NK-92 treated with Interleukin-12 subunit alpha and Interleukin-12 subunit beta, amount 100 ng/mL, for 24 hours (cell line): ENCODE measurements around the gene SMAD5.
A peak's percentile ranks its signal among the peaks of the same experiment; 100 is the strongest.

ENCODE experiments used
- DNase-seq: peaks from one replicate; lab custom pipeline; 2025; lab: John Stamatoyannopoulos, UW

SMAD5 gene

DNA sequence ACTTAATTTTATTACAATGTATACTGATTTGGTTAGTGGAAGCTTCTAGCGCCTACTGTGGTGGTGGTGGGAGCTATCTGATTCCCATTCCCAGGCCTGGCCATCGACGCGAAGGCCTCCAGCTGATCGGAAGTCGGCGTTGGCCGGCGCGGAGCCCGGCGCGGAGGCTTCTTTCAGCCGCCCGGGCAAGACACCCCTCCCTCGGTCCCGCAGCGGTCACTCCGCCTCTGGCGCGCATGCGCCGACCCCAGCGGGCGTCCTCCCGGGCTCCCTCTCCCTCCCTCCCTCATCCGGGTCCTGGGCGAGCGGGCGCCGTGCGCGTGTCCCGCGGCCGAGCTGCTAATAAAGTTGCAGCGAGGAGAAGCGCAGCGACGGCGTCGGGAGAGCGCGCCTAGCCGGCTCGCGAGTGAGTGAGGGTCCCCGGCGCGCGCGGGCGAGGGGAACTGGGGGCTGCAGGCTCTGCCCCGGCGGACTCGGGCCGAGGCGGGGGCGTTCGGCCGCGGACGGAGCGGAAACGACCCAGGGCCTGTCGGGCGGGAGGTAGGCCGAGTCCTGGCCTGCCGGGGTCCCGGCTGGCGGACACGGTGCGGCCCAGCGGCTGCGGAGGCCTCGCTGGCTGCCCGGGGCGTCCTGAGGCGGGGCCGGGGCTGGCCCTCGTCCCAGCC lies at the start of gene SMAD5:
SMAD5 (plus strand) TSS at position 289 of the 665 bp plus-strand sequence. CDS start 20,916 bp downstream, outside the sequence.
- DNase-seq, result peak; percentile 86

GRCh38 chr5:136084698-136085097 lies 47.9 kb upstream of the SMAD5 start:
- no peak for DNase-seq

- DNase-seq, result no peak
These were observed 45.7 kb upstream of the SMAD5 start for GRCh38 chr5:136086783-136087566.

GRCh38 chr5:136087961-136088871 lies 44.4 kb upstream of the SMAD5 start:
- DNase-seq, result no peak

DNA sequence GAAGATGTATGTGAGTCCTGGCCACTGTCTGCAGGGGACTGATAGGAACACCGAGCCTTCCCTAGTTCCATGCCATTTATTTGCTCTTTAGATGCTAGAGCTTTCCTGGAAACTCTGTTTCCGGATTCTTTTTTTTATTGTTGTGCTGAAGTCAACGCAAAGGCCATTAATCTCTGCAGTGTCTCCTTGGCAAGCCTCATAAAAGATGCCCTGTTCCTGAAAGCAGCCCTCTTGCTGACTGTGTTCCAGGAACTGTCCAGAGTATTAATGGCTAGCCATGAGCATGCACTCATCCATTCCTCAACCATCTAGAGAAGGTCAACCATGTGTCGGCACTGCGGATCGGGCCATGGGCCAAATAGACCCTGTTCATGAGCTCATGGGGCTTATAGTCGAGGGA lies 42.9 kb upstream of the SMAD5 start:
- no peak for DNase-seq

GRCh38 chr5:136090319-136090718 lies 42.3 kb upstream of the SMAD5 start:
- DNase-seq, result no peak

GRCh38 chr5:136094189-136094912 lies 38.3 kb upstream of the SMAD5 start:
- no peak for DNase-seq

DNA sequence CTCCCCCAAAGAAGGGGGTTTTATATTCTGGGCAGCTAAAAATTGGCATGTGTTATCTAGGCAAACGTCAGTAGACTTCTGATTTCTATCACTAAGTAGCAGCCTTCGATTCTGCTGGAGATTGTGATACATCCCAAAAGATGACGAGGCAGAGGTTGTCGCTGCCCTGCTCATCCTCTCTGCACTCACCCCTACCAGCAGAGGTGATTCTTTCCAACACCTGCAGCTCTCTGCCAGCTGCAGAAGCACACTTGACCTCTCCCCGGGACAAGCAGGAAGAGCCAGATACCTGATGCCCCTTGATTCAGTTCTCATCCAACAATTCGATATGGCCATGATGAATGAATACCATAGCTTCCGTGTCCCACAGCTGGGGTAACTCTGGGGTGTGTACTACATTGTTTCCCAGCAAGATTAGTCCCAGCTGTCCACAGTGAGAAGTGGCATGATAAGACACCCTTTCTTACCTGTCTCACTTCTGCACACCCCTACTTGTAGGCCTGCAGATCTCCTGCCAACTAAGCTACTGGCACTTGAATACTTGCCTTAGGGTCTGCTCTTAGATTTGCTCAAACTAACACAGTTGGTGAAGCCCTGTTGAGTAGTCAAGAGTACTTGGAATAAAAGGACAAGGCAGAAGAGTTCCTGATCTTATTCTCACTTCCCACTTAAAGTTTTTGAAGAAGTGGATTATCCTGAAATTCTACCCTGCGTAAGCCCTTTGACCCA lies 37.6 kb upstream of the SMAD5 start:
- DNase-seq, result no peak

DNA sequence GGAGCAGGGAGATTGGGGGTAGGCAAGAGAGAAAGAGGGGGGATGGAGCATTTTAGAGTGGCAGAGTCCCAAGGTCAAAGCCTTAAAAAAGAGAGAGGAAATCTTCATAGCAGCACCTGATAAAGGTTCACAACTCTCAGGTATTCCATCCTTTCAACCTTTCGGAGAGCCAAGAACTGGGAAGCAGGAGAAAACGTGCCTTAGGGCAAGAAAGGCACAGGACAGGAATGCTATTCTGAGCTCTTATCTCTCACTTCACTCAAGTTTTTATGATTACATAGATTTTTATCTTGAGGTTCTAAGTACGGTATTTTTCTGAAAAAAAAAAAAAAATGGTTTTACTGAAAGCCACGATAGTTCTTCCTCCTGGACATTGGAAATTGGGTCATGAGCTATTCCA lies 34.5 kb upstream of the SMAD5 start:
- no peak for DNase-seq

GRCh38 chr5:136099870-136100269 lies 32.8 kb upstream of the SMAD5 start:
- DNase-seq, result no peak

DNA sequence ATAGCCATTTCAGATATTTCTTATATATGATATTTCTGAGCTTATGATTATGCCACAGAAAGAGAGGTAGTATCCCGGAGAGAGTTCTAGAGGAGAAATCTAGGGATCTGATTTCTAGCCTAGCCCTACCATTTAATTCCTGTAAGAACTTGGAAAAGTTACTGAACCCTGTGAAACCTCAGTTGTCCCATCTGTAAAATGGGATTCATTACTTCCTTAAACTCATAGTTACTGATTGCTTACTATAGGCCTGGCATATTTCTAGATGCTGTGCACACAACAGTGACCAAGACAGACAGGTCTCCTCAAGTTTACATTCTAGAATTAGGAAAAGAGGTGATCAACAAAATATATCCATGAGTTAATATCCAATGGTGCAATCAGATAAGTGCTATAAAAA lies 30.8 kb upstream of the SMAD5 start:
- DNase-seq, result no peak

- no peak for DNase-seq
These were observed 29.5 kb upstream of the SMAD5 start for GRCh38 chr5:136103118-136103517.

DNA sequence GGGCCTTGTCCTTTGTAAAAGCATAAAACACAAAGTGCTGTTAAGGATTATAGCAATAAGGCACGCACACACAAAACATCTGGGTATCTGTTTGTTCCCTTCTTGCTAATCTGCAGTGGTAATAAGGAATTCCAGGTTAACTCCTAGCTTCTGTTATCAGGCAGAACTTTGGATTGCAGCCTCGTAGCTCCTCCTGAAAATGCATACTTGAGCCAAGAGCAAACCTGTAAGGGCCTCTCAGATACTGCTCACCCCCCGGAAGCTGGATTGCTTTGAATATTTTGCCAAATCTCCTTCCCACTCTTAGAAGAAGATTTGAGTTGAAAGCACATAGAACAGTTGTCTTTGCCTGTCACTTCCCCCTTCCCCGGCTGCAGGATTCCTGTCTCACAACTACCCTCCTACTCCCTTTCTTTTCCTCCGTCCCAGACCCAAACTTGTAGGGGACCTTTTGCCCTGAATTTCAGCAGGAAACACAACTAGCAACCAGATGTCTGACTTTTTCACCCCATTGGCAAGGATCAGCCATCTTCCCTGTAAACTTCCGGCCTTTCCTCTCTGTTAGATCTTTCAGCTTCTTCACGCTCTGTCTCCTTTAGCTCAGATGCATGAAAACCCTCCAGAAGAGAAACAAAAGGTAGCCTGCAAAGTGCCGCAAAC lies 28.2 kb upstream of the SMAD5 start:
- DNase-seq, result no peak

GRCh38 chr5:136106351-136107031 lies 26.2 kb upstream of the SMAD5 start:
- DNase-seq, result no peak

- DNase-seq, result no peak
These were observed 24.4 kb upstream of the SMAD5 start for GRCh38 chr5:136108180-136108611.

DNA sequence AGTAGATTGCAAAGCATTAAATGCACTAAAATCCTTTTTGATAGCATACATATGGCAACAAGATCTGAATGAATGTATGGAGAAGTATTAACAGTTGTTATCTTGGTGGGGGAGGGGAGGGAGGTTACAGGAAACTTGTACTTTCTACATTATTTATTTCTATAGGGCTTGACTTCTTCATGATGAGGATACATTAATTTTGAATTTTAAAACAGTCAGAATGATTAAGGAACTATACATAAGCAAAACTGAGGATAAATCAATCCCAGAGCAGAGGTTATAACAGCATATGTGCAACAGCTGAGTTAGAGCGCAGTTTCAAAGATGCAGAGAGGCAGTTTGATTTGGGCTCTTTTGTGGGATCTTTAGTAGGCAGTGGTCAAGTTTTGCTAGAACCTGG lies 23.9 kb upstream of the SMAD5 start:
- no peak for DNase-seq

- no peak for DNase-seq
These were observed 23.1 kb upstream of the SMAD5 start for GRCh38 chr5:136109453-136110135.

GRCh38 chr5:136113606-136114005 lies 19.0 kb upstream of the SMAD5 start:
- DNase-seq, result no peak

- DNase-seq, result no peak
These were observed 18.1 kb upstream of the SMAD5 start for GRCh38 chr5:136114414-136115125.
